Coronary artery (tissue), 2 donors: Measurements from ENCODE around the gene HARBI1.

ENCODE experiments used
- DNase-seq: peaks from one replicate; pipeline ENCODE4 v3.0.0-alpha.2; 2017; ENCODE audit warnings: low spot score
- H3K27ac ChIP-seq, 2 donors: fragments of 200-600 bp; sonication (generic); one replicate each; pipeline ENCODE4 v1.5.1; 2016 to 2019
- H3K4me3 ChIP-seq: fragments of 200-600 bp; sonication (generic); 2 replicates; pipeline ENCODE4 v1.5.1; 2016; ENCODE audit warnings: mild to moderate bottlenecking, moderate library complexity
- CTCF ChIP-seq: fragments of 200-600 bp; sonication (generic); IDR thresholded peaks from one replicate; pipeline ENCODE4 v1.5.1; 2019; ENCODE audit warnings: antibody characterized with exemption

The HARBI1 gene

GRCh38 chr11:46661836-46662235 lies 44.8 kb upstream of the HARBI1 start:
- DNase-seq, result no peak
- Histone ChIP-seq H3K27ac (no peak overlapping the region), H3K4me3 (no peak overlapping the region)
- TF ChIP-seq CTCF, result no peak

GRCh38 chr11:46659908-46660307 lies 42.9 kb upstream of the HARBI1 start:
- no peak for DNase-seq
- Histone ChIP-seq H3K27ac (peak overlapping the region in 1 of 2 donors; percentile 28), H3K4me3 (no peak overlapping the region)
- no peak for TF ChIP-seq CTCF

- no peak overlapping the region for H3K4me3 ChIP-seq
- peak overlapping the region in 1 of 2 donors; percentile 71 for H3K27ac ChIP-seq
- TF ChIP-seq CTCF, result no peak
- no peak for DNase-seq
Measured at GRCh38 chr11:46658259-46658658, 41.2 kb upstream of the HARBI1 start.

- Histone ChIP-seq H3K4me3 (no peak overlapping the region), H3K27ac (peak overlapping the region in 1 of 2 donors; percentile 71)
- DNase-seq, result no peak
- no peak for TF ChIP-seq CTCF
Measured at GRCh38 chr11:46657186-46657585, 40.2 kb upstream of the HARBI1 start.

- H3K4me3 ChIP-seq, result no peak overlapping the region
- TF ChIP-seq CTCF, result no peak
- no peak overlapping the region for H3K27ac ChIP-seq
- no peak for DNase-seq
Measured at GRCh38 chr11:46655631-46656030, 38.6 kb upstream of the HARBI1 start.

GRCh38 chr11:46649180-46649738 lies 32.2 kb upstream of the HARBI1 start:
- DNase-seq, result no peak
- Histone ChIP-seq H3K4me3 (peak overlapping the region; percentile 14), H3K27ac (peak overlapping the region; percentile 64 to 78)
- no peak for TF ChIP-seq CTCF

- Histone ChIP-seq H3K27ac (no peak overlapping the region), H3K4me3 (no peak overlapping the region)
- no peak for TF ChIP-seq CTCF
- no peak for DNase-seq
Measured at GRCh38 chr11:46643986-46644385, 27.0 kb upstream of the HARBI1 start.
